GM19324 (cell line): ENCODE data around the gene NOCT.
A peak's percentile ranks its signal among the peaks of the same experiment; 100 is the strongest.
"Not testable (repeated sequence)": the region's sequence is repeated elsewhere in the genome, so short reads cannot be mapped to it uniquely, and the experiment has no call there.

Experiments
- ATAC-seq: cut with Tn5 transposase; IDR thresholded peaks from one replicate; pipeline ENCODE4 v1.9.1; 2021; ENCODE audit warnings: mild to moderate bottlenecking, moderate library complexity; ENCODE audit not compliant: unreplicated experiment, low FRiP score

Gene NOCT

GRCh38 chr4:139042981-139043460 lies 27.4 kb downstream of the NOCT start:
- ATAC-seq = no peak

- no peak for ATAC-seq
Observed at GRCh38 chr4:139044291-139044690, 28.7 kb downstream of the NOCT start.

- ATAC-seq = no peak
Observed at GRCh38 chr4:139048026-139048425, 32.4 kb downstream of the NOCT start.

- no peak for ATAC-seq
Observed at GRCh38 chr4:139050446-139050845, 34.9 kb downstream of the NOCT start.

- ATAC-seq = no peak
Observed at GRCh38 chr4:139053909-139054308, 38.3 kb downstream of the NOCT start.

- no peak for ATAC-seq
Observed at GRCh38 chr4:139054791-139055505, 39.4 kb downstream of the NOCT start.

- ATAC-seq = not testable (repeated sequence)
Observed at GRCh38 chr4:139059026-139059425, 43.4 kb downstream of the NOCT start.

GRCh38 chr4:139060591-139060990 lies 45.0 kb downstream of the NOCT start:
- ATAC-seq = no peak

GRCh38 chr4:139076016-139076744 lies 60.6 kb downstream of the NOCT start:
- no peak for ATAC-seq

GRCh38 chr4:139077567-139078355 lies 62.2 kb downstream of the NOCT start:
- ATAC-seq = no peak

GRCh38 chr4:139078926-139079325 lies 63.3 kb downstream of the NOCT start:
- ATAC-seq = no peak

GRCh38 chr4:139082750-139083606 lies 67.4 kb downstream of the NOCT start:
- peak; percentile 84 for ATAC-seq

- ATAC-seq = peak; percentile 27
Observed at GRCh38 chr4:139083607-139083955, 68.0 kb downstream of the NOCT start.

- peak; percentile 70 for ATAC-seq
Observed at GRCh38 chr4:139083956-139084803, 68.6 kb downstream of the NOCT start.

- ATAC-seq = no peak
Observed at GRCh38 chr4:139084804-139085093, 69.2 kb downstream of the NOCT start.

- ATAC-seq = no peak
Observed at GRCh38 chr4:139085141-139085540, 69.6 kb downstream of the NOCT start.

GRCh38 chr4:139092271-139092670 lies 76.7 kb downstream of the NOCT start:
- ATAC-seq = no peak
